GM12865 (cell line): ENCODE measurements around the gene SYNE1.

ENCODE experiments used
- DNase-seq: peaks from one replicate; pipeline ENCODE4 v3.0.0; 2010; ENCODE audit warnings: low read depth
- H3K4me3 ChIP-seq: 2 replicates; pipeline ENCODE4 v1.5.1; 2011; ENCODE audit warnings: mild to moderate bottlenecking, low read depth, low read length, control low read depth
- TF ChIP-seq, protein P1 (sequence below): IDR thresholded peaks from 2 replicates; pipeline ENCODE4 v1.5.1; 2011; ENCODE audit warnings: low read length, control low read depth, low read depth, inconsistent platforms; ENCODE audit not compliant: insufficient read depth; ENCODE audit errors: missing control alignments

Gene SYNE1

GRCh38 chr6:152123076-152123475 lies 514.1 kb downstream of the SYNE1 start:
- no peak overlapping the region for H3K4me3 ChIP-seq
- TF ChIP-seq, protein P1, sequence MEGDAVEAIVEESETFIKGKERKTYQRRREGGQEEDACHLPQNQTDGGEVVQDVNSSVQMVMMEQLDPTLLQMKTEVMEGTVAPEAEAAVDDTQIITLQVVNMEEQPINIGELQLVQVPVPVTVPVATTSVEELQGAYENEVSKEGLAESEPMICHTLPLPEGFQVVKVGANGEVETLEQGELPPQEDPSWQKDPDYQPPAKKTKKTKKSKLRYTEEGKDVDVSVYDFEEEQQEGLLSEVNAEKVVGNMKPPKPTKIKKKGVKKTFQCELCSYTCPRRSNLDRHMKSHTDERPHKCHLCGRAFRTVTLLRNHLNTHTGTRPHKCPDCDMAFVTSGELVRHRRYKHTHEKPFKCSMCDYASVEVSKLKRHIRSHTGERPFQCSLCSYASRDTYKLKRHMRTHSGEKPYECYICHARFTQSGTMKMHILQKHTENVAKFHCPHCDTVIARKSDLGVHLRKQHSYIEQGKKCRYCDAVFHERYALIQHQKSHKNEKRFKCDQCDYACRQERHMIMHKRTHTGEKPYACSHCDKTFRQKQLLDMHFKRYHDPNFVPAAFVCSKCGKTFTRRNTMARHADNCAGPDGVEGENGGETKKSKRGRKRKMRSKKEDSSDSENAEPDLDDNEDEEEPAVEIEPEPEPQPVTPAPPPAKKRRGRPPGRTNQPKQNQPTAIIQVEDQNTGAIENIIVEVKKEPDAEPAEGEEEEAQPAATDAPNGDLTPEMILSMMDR, result no peak
- no peak for DNase-seq

DNA sequence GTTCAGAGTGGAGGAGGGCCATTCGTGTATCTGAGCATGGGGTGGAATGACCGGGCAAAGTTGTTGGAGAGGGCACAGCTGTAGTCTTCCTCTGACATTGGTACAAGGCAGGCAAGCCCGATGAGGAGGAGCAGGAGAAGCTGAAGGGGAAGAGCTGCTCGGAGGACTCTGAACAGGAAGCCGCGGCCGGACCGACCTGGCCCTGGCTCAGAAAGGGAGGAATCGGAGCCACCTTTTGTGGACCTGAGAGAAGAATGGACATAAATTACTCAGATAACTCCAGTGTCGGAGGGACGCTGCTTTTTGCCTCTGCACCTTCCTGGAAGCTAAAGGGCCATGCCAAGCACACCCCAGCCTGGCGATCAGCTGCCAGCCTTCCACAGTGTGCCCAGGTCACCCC lies 514.7 kb downstream of the SYNE1 start:
- TF ChIP-seq, protein P1, result no peak

DNA sequence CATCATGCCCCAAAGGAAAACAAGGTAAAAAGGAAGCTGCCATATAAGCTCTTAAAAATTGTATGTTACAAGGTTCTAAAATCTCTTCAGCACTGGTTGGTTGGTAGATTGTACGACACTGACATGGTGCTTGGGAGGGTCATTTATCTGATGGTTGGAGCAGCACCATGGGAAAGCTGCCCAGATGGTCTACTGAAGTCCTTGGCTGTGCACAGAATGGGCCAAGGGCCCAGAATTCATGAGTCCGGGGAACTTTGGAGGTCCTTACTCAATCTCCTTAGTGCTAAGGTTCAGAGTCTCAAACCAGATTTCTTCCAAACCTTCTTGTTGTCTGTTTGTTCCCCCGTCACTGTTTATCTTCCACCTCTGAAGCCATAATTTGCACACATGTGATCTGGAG lies 515.3 kb downstream of the SYNE1 start:
- TF ChIP-seq, protein P1, result no peak
- no peak for DNase-seq

More for the DNA sequence above, 514.7 kb downstream of the SYNE1 start:
- DNase-seq, result no peak
- H3K4me3 ChIP-seq, result no peak overlapping the region

GRCh38 chr6:152119831-152120230 lies 517.3 kb downstream of the SYNE1 start:
- TF ChIP-seq, protein P1, result no peak
- no peak overlapping the region for H3K4me3 ChIP-seq
- no peak for DNase-seq

More for the DNA sequence above, 515.3 kb downstream of the SYNE1 start:
- no peak overlapping the region for H3K4me3 ChIP-seq

- no peak for DNase-seq
- TF ChIP-seq, protein P1, result no peak
- no peak overlapping the region for H3K4me3 ChIP-seq
Measured at GRCh38 chr6:152118678-152119077, 518.5 kb downstream of the SYNE1 start.

- no peak for DNase-seq
- TF ChIP-seq, protein P1, result no peak
Measured at GRCh38 chr6:152118224-152118623, 518.9 kb downstream of the SYNE1 start.

GRCh38 chr6:152117156-152118133 lies 519.7 kb downstream of the SYNE1 start:
- TF ChIP-seq, protein P1, result no peak
- no peak overlapping the region for H3K4me3 ChIP-seq
- peak; percentile 47 for DNase-seq

More at GRCh38 chr6:152118224-152118623, 518.9 kb downstream of the SYNE1 start:
- H3K4me3 ChIP-seq, result no peak overlapping the region
